PFSK-1 (cell line): Measurements from ENCODE around the gene NRXN3.

Experiments used
- FOXP2 ChIP-seq: optimal IDR thresholded peaks from 2 replicates; pipeline ENCODE3; 2011; ENCODE audit warnings: borderline replicate concordance, control low read depth, inconsistent platforms; ENCODE audit not compliant: insufficient read depth; ENCODE audit errors: extremely low read length, extremely low read depth
- POLR2AphosphoS5 ChIP-seq: IDR thresholded peaks from 2 replicates; pipeline ENCODE4 v1.6.1; 2012; ENCODE audit warnings: low read depth, mild to moderate bottlenecking, control low read depth, low read length, moderate library complexity
- TF ChIP-seq, protein P1 (sequence below), 2 experiments: IDR thresholded peaks; 2 replicates each; pipeline versions ENCODE4 v1.6.1 to v1.8.0; 2011 to 2012; ENCODE audit warnings: low read depth in 2 of 2, low read length in 2 of 2, control low read depth in 1 of 2, inconsistent platforms in 1 of 2, mild to moderate bottlenecking in 1 of 2, moderate library complexity in 1 of 2; ENCODE audit not compliant: insufficient read depth in 1 of 2

DNA sequence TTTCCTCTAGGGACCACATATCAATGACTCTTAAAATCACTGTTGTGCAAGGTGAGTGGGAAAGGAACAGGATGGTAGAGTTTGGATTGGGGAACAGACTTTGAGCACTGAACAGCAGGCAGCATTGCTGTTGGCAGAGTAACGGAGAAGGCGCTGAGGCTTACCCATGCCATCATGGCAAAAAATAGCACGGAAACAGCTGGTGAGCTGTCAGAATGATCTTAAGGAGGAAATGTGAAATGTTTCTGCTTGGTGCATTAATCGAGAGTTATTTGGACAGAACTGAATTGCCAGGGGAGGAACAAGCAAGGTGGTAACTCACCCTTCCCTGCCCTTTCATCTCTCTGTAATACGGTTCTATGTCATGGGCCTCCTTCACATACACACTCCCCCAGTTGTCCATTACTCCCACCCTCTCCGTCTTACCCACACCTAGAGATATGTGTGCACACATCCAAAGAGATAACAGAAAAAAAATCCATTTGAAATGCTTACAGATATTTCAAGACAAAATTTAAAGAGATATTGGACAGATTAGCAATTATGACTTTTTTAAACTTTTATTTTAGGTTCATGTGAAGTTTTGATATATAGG lies 1468.6 kb downstream of the NRXN3 start:
- TF ChIP-seq FOXP2 (no peak), POLR2AphosphoS5 (no peak)
- TF ChIP-seq, protein P1, sequence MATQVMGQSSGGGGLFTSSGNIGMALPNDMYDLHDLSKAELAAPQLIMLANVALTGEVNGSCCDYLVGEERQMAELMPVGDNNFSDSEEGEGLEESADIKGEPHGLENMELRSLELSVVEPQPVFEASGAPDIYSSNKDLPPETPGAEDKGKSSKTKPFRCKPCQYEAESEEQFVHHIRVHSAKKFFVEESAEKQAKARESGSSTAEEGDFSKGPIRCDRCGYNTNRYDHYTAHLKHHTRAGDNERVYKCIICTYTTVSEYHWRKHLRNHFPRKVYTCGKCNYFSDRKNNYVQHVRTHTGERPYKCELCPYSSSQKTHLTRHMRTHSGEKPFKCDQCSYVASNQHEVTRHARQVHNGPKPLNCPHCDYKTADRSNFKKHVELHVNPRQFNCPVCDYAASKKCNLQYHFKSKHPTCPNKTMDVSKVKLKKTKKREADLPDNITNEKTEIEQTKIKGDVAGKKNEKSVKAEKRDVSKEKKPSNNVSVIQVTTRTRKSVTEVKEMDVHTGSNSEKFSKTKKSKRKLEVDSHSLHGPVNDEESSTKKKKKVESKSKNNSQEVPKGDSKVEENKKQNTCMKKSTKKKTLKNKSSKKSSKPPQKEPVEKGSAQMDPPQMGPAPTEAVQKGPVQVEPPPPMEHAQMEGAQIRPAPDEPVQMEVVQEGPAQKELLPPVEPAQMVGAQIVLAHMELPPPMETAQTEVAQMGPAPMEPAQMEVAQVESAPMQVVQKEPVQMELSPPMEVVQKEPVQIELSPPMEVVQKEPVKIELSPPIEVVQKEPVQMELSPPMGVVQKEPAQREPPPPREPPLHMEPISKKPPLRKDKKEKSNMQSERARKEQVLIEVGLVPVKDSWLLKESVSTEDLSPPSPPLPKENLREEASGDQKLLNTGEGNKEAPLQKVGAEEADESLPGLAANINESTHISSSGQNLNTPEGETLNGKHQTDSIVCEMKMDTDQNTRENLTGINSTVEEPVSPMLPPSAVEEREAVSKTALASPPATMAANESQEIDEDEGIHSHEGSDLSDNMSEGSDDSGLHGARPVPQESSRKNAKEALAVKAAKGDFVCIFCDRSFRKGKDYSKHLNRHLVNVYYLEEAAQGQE (IDR thresholded peaks at IDR 0.05; ENCODE audit: insufficient read depth in 1 of 2, low read depth in 2 of 2, low read length in 2 of 2) = no peak
